HG02763 (cell line): ENCODE measurements around the gene FAM111A.

Source experiments
- ATAC-seq: cut with Tn5 transposase; IDR thresholded peaks from one replicate; pipeline ENCODE4 v1.9.1; 2021; ENCODE audit warnings: mild to moderate bottlenecking, moderate library complexity; ENCODE audit not compliant: unreplicated experiment

Gene FAM111A

GRCh38 chr11:59198726-59199125, 56.1 kb downstream of the FAM111A start:
- ATAC-seq, result no peak

GRCh38 chr11:59199546-59200422, 57.1 kb downstream of the FAM111A start:
- ATAC-seq, result peak; percentile 42

DNA sequence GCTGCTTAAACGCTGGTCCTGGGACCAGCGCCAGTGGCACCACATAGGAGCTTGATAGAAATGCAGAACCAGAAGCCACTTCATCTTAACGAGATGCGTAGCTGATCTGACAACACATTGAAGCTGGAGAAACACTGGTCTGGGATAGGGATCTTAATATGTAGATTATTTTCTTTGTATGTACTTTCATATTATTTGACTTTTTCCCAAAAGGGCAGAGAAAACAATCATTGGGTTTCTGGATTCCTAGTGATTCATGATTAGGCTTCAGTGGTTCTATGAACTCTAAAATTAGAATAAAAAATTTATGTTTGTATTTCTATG, 57.7 kb downstream of the FAM111A start:
- ATAC-seq, result no peak

GRCh38 chr11:59201353-59201752, 58.7 kb downstream of the FAM111A start:
- ATAC-seq, result no peak
